Astrocyte of the spinal cord (primary cell): Measurements from ENCODE around the gene ZNF804B.

Experiments
- DNase-seq: peaks from one replicate; pipeline ENCODE4 v3.0.0; 2011; ENCODE audit warnings: low read depth, low spot score
- H3K4me3 ChIP-seq: 2 replicates; pipeline ENCODE4 v1.5.1; 2011; ENCODE audit warnings: low read depth, mild to moderate bottlenecking, low read length, moderate library complexity
- CTCF ChIP-seq: IDR thresholded peaks from 2 replicates; pipeline ENCODE4 v1.5.1; 2012; ENCODE audit warnings: low read depth, mild to moderate bottlenecking, low read length, inconsistent platforms
- in situ Hi-C: cut with HindIII; loops from 2 replicates; pipeline ENCODE4 v1.10.0; 2017; ENCODE audit warnings: low sequenced_read_pairs

The ZNF804B gene

GRCh38 chr7:89311886-89312285 lies 552.4 kb downstream of the ZNF804B start:
- TF ChIP-seq CTCF: no peak
- no peak overlapping the region for H3K4me3 ChIP-seq
- DNase-seq: no peak
- in situ Hi-C loops: no loop called here

GRCh38 chr7:89312551-89312950 lies 553.1 kb downstream of the ZNF804B start:
- in situ Hi-C loops: no loop called here
- H3K4me3 ChIP-seq: no peak overlapping the region
- TF ChIP-seq CTCF: no peak
- DNase-seq: no peak

- H3K4me3 ChIP-seq: no peak overlapping the region
- in situ Hi-C loops: no loop called here
- no peak for TF ChIP-seq CTCF
- no peak for DNase-seq
Measured at GRCh38 chr7:89316584-89317251, 557.2 kb downstream of the ZNF804B start.

- in situ Hi-C loops: no loop called here
- TF ChIP-seq CTCF: no peak
- peak; percentile 0 for DNase-seq
- H3K4me3 ChIP-seq: no peak overlapping the region
Measured at GRCh38 chr7:89332026-89332425, 572.5 kb downstream of the ZNF804B start.

GRCh38 chr7:89334797-89335196 lies 575.3 kb downstream of the ZNF804B start:
- in situ Hi-C loops: no loop called here
- DNase-seq: no peak
- no peak for TF ChIP-seq CTCF
- no peak overlapping the region for H3K4me3 ChIP-seq

- TF ChIP-seq CTCF: no peak
- DNase-seq: no peak
- in situ Hi-C loops: no loop called here
- H3K4me3 ChIP-seq: no peak overlapping the region
Measured at GRCh38 chr7:89335490-89335889, 576.0 kb downstream of the ZNF804B start.
